Neural progenitor cell (in vitro differentiated cells): Measurements from ENCODE around the gene CD28. TPM values are rescaled to one million over a fixed set of nuclear protein-coding genes. Genes with fewer than 3 reads are reported as not detected.

Source experiments
- DNase-seq: peaks from one replicate; pipeline ENCODE4 v3.0.0-alpha.2; 2016; ENCODE audit warnings: low spot score
- H2AFZ ChIP-seq: fragments of 200-600 bp; sonication (generic); replicated peaks from 2 replicates; pipeline ENCODE4 v1.6.1; 2016; ENCODE audit warnings: antibody characterized with exemption
- H3F3A ChIP-seq: fragments of 200-600 bp; sonication (generic); 2 replicates; pipeline ENCODE4 v1.6.1; 2016; ENCODE audit warnings: antibody characterized with exemption, low read depth
- H3K27ac ChIP-seq: fragments of 200-600 bp; sonication (generic); 2 replicates; pipeline ENCODE4 v1.5.1; 2016; ENCODE audit warnings: mild to moderate bottlenecking
- H3K27me3 ChIP-seq: fragments of 200-600 bp; sonication (generic); 2 replicates; pipeline ENCODE4 v1.6.1; 2016; ENCODE audit warnings: mild to moderate bottlenecking, moderate library complexity
- H3K36me3 ChIP-seq: fragments of 200-600 bp; sonication (generic); 2 replicates; pipeline ENCODE4 v1.5.1; 2016
- H3K4me1 ChIP-seq: fragments of 200-600 bp; sonication (generic); 2 replicates; pipeline ENCODE4 v1.6.1; 2016; ENCODE audit warnings: mixed run types
- H3K4me2 ChIP-seq: fragments of 200-600 bp; sonication (generic); 2 replicates; pipeline ENCODE4 v1.6.1; 2016
- H3K4me3 ChIP-seq: fragments of 200-600 bp; sonication (generic); 2 replicates; pipeline ENCODE4 v1.5.1; 2016
- H3K79me2 ChIP-seq: fragments of 200-600 bp; sonication (generic); 2 replicates; pipeline ENCODE4 v1.6.1; 2016; ENCODE audit warnings: low read depth
- H3K9ac ChIP-seq: fragments of 200-600 bp; sonication (generic); 2 replicates; pipeline ENCODE4 v1.6.1; 2016
- H3K9me3 ChIP-seq: fragments of 200-600 bp; sonication (generic); 2 replicates; pipeline ENCODE4 v1.5.1; 2016; ENCODE audit warnings: low read depth
- H4K20me1 ChIP-seq: fragments of 200-600 bp; sonication (generic); 2 replicates; pipeline ENCODE4 v1.6.1; 2016; ENCODE audit warnings: low read depth
- H3K27ac Mint-ChIP-seq: 3 replicates; pipeline ENCODE4 v1.8.0; 2021; ENCODE audit warnings: mixed read lengths
- H3K27me3 Mint-ChIP-seq: 2 replicates; pipeline ENCODE4 v1.8.0; 2022; ENCODE audit warnings: low read depth, mild to moderate bottlenecking, inconsistent platforms, moderate library complexity, mixed read lengths; ENCODE audit not compliant: insufficient read depth
- H3K36me3 Mint-ChIP-seq: 3 replicates; pipeline ENCODE4 v1.8.0; 2021; ENCODE audit warnings: mixed read lengths
- H3K4me1 Mint-ChIP-seq: 3 replicates; pipeline ENCODE4 v1.8.0; 2021; ENCODE audit warnings: mixed read lengths
- H3K4me3 Mint-ChIP-seq: 3 replicates; pipeline ENCODE4 v1.8.0; 2021; ENCODE audit warnings: mild to moderate bottlenecking, moderate library complexity, mixed read lengths
- H3K9me3 Mint-ChIP-seq: 3 replicates; pipeline ENCODE4 v1.8.0; 2020; ENCODE audit warnings: mixed read lengths
- CTCF ChIP-seq: fragments of 200-600 bp; sonication (generic); IDR thresholded peaks from 2 replicates; pipeline ENCODE4 v1.5.1; 2017; ENCODE audit warnings: antibody characterized with exemption, mild to moderate bottlenecking
- EZH2 ChIP-seq: fragments of 200-600 bp; sonication (generic); IDR thresholded peaks from 2 replicates; pipeline ENCODE4 v1.6.1; 2017; ENCODE audit warnings: antibody characterized with exemption, mild to moderate bottlenecking, moderate library complexity
- EZH2phosphoT487 ChIP-seq: fragments of 200-600 bp; sonication (generic); IDR thresholded peaks from 2 replicates; pipeline ENCODE4 v1.6.1; 2017; ENCODE audit warnings: antibody characterized with exemption
- total RNA-seq: library from RNA; depleted of rRNA; stranded (reverse); fragments of >200 nt; gene quantifications from 2 replicates; pipeline ENCODE4 v1.2.3, GENCODE V29; 2015; ENCODE audit warnings: low replicate concordance

The CD28 gene
- total RNA-seq, 1 donor from 2014 or later, result not detected

GRCh38 chr2:203672856-203673255, 33.6 kb upstream of the CD28 start:
- no peak overlapping the region for H2AFZ ChIP-seq
- H3K36me3 Mint-ChIP-seq, result no peaks in the 10 kb centered on the region
- no peaks in the 10 kb centered on the region for H3K4me1 ChIP-seq
- no peak overlapping the region for H3K9ac ChIP-seq
- no peak overlapping the region for H3K4me3 Mint-ChIP-seq
- peaks cover 2% of the 10 kb centered on the region for H3K4me1 Mint-ChIP-seq
- H3K36me3 ChIP-seq, result no peaks in the 10 kb centered on the region
- no peak for DNase-seq
- TF ChIP-seq EZH2phosphoT487 (no peak), EZH2 (no peak), CTCF (no peak)
- H3K27me3 Mint-ChIP-seq, result peaks cover 6% of the 10 kb centered on the region
- no peak overlapping the region for H3K4me2 ChIP-seq
- no peaks in the 10 kb centered on the region for H3K9me3 Mint-ChIP-seq
- H3K79me2 ChIP-seq, result no peaks in the 10 kb centered on the region
- H3K4me3 ChIP-seq, result no peak overlapping the region
- H3K27me3 ChIP-seq, result no peaks in the 10 kb centered on the region
- H3K9me3 ChIP-seq, result no peaks in the 10 kb centered on the region
- H3F3A ChIP-seq, result no peaks in the 10 kb centered on the region
- H4K20me1 ChIP-seq, result no peaks in the 10 kb centered on the region
- H3K27ac Mint-ChIP-seq, result no peak overlapping the region
- no peak overlapping the region for H3K27ac ChIP-seq

GRCh38 chr2:203673933-203674332, 32.5 kb upstream of the CD28 start:
- Mint-ChIP-seq H3K4me3 (no peak overlapping the region), H3K27ac (no peak overlapping the region), H3K4me1 (no peaks in the 10 kb centered on the region), H3K36me3 (no peaks in the 10 kb centered on the region), H3K9me3 (no peaks in the 10 kb centered on the region), H3K27me3 (peaks cover 7% of the 10 kb centered on the region)
- Histone ChIP-seq H3F3A (no peaks in the 10 kb centered on the region), H3K4me3 (no peak overlapping the region), H3K27me3 (no peaks in the 10 kb centered on the region), H3K79me2 (no peaks in the 10 kb centered on the region), H3K9me3 (no peaks in the 10 kb centered on the region), H3K4me1 (no peaks in the 10 kb centered on the region), H3K27ac (no peak overlapping the region), H3K4me2 (no peak overlapping the region), H2AFZ (no peak overlapping the region), H3K36me3 (no peaks in the 10 kb centered on the region), H4K20me1 (no peaks in the 10 kb centered on the region), H3K9ac (no peak overlapping the region)
- no peak for DNase-seq
- TF ChIP-seq CTCF (no peak), EZH2phosphoT487 (no peak), EZH2 (no peak)

- Mint-ChIP-seq H3K4me3 (no peak overlapping the region), H3K27me3 (peaks cover 10% of the 10 kb centered on the region), H3K27ac (no peak overlapping the region), H3K36me3 (no peaks in the 10 kb centered on the region), H3K9me3 (no peaks in the 10 kb centered on the region), H3K4me1 (no peaks in the 10 kb centered on the region)
- Histone ChIP-seq H3K36me3 (no peaks in the 10 kb centered on the region), H3K9ac (no peak overlapping the region), H3K4me3 (no peak overlapping the region), H2AFZ (no peak overlapping the region), H3K4me1 (no peaks in the 10 kb centered on the region), H3K9me3 (no peaks in the 10 kb centered on the region), H3K4me2 (no peak overlapping the region), H3K27ac (no peak overlapping the region), H3K27me3 (no peaks in the 10 kb centered on the region), H3K79me2 (no peaks in the 10 kb centered on the region), H4K20me1 (no peaks in the 10 kb centered on the region), H3F3A (no peaks in the 10 kb centered on the region)
- TF ChIP-seq EZH2phosphoT487, result no peak
- no peak for TF ChIP-seq CTCF
- TF ChIP-seq EZH2, result no peak
- DNase-seq, result no peak
These were observed 31.4 kb upstream of the CD28 start for GRCh38 chr2:203675086-203675485.
